T-helper 1 cell (primary cell): ENCODE measurements around the gene CTXN2.
A peak's percentile ranks its signal among the peaks of the same experiment; 100 is the strongest.

Source experiments
- DNase-seq, 5 donors: peaks; one replicate each; pipeline ENCODE4 v3.0.0-alpha.2; 2012 to 2020
- total RNA-seq, 4 donors: gene quantifications; one replicate each; lab custom pipeline; 2026; lab: John Stamatoyannopoulos, UW

Gene CTXN2
- 0 to 0.46 (median 0.06) reads per million in 4 donors for total RNA-seq

DNA sequence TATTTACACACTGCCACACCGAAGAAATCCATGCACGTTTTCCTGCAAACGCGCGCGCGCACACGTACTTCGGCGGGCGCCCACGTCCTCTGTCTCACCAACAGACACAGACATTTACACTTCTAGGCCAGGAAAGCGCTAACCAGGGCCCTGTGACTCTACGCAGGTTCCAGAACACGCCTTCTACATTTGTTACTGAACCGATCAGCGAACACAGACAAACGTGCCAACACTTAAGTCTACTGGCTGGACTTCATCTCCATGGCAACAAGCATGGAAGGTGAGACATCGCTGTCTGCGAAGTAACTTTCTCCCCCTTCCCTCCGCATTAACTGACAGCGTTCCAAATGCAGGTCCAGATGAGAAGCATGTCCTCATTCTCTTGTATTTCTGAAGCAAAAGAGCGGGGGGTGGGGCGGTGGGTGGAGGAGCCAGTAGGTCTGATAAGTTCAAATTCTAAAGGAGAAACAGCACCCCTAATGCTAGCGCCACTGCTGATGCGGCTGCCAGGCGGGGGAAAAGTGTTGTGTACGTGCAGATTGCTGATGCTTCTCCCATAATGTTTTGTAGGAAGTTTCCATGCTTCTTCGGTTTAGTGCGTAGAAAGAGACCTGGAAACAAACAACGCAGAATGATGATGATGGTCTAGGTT lies at the start of gene CTXN2:
Gene CTXN2 (plus strand): TSS at position 92 of the 652 bp plus-strand sequence. CDS start 9,636 bp downstream, outside the sequence.
- no peak for DNase-seq

DNA sequence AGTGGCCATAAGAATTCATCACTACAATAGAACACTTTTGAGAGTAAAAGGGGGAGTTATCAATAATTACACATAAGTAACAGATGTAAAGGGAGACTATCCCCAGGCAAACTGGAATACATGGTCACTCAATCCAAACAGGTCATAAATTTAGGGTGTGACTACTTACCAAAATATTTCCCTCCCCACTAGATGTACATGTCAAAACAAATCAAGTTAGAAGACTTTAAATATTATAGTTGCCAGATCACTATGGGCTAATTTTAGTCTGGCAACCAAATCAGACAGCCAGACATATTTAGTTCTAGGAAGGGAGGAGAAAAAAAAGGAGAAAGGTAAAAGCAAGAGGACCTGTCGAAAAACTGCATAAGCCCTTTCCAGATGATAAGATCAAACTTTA lies 47.6 kb upstream of the CTXN2 start:
- no peak for DNase-seq

DNA sequence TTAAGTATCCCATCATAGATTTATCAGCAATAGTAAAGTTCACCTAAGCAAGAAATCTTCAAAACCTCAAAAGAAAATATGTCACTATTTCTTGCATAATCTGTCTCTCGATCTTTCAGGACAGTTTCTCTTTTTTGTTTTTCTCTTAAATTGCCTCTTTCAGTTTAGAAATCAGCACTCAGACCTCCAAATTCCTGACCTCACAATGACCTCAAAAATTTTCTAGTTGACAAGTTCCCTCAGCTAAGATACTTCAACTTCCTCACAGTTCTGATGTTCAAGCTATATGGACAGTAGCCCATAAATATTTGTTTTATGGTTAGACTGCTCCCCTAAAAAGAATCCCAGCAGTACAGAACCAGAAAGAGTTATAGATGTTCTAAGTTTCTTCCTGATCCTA lies 46.6 kb upstream of the CTXN2 start:
- no peak for DNase-seq

DNA sequence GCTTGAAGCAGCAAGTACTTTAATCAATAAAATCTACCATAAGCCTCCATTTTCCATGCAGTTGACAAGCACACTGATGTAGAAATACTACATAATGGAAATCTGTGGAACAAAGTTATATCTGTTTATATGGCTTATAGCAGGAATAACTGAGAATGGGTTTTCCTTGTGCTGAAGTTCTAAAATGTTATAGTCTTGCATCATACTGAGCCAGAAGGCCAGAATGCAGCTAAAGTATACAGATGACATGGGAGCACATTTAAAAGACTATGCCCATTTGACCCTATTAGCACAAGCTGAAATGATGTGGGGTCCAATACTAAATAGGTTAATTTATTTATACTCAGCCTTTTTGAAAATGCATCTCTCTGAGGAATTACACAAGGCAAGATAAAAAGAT lies 45.5 kb upstream of the CTXN2 start:
- DNase-seq, result no peak

DNA sequence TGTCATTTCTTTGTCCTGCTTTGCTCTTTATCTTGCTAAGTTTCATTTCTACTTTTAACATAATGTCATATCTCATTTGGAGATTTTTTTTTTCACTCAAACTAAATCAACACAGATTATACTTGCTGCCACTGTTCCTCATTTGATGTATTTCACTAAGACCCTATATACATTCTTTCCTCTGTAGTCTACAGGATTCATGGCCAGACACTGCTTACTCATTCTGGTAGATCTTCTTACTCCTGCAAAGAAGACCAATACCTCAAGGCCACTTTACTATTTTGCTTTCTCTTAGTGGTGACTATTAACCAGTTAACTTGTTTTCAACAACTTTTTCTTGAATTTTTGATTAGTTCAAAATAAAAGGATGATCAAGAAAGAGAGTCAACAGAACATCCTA lies 44.1 kb upstream of the CTXN2 start:
- DNase-seq, result no peak

DNA sequence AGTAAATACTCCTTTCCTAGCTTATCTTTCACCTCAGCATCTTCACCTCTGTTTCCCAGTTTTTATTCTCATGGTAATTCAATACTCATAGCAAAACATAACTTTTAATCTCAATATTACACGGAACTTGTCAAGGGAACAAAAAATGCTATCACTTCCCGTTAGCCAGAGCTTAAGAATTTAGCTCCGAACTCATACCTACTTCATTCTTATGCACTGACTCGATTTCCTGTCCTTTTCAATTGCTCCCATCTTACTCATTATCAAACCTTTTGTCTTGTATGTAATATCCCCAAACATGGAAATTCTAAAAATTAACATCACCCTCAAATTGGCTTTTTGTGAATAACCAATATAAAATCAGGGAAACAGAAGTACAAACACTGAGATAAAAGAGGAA lies 41.6 kb upstream of the CTXN2 start:
- no peak for DNase-seq

DNA sequence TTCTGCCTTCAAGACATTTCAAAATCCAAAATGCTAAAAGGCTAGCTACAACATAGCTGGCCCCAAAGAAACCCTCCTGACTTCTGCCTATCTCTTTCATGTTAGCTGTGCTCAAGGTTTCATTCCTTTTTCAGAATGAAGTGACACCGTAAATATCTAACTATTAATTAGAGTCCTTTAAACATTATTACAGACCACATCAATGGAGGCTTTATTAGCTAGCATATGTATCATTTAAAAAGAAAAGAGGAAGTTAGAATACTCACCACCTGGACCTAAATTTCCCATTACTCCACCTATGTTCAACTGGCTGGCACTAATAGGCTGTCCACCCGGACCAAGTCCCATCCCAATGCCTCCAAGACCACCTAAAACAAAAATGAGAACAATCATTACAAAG lies 37.9 kb upstream of the CTXN2 start:
- no peak for DNase-seq

DNA sequence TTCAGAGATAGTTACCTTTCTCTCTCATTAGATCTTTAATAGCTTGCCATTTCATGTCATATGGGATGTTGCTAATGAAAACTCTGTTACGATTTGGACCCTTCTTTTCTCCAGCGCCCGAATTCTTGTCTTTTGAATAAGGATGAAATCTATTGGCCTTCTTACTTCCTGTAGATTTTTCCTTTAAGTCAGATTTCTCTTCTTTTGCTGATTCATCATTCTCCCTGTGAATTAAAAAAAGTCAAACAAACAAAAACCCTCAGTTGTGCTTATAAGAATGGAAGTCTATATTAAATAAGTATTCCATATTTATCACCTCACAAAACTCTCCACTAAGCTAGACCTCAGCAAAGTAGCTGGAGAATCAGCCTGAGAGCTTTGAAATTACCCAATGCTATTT lies 22.8 kb upstream of the CTXN2 start:
- DNase-seq, result no peak

DNA sequence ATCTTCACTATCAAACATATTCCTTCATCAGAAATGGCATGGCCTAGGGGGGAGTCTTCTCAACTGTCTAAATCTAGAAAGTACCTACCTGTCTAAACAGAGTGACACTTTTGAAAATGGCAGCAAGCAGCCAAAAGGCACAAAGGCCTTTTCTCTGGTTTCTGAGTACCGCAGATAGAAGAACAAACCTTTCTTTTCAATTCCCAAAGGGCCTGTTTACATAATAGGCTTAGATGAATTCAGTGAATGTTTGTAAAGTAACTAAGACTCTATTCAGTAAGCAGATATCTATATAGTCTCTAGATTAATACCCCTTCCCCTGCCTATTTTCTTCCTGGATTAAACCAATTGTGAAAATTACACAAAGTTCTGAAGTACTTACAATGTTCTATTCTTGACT lies 20.5 kb upstream of the CTXN2 start:
- no peak for DNase-seq

DNA sequence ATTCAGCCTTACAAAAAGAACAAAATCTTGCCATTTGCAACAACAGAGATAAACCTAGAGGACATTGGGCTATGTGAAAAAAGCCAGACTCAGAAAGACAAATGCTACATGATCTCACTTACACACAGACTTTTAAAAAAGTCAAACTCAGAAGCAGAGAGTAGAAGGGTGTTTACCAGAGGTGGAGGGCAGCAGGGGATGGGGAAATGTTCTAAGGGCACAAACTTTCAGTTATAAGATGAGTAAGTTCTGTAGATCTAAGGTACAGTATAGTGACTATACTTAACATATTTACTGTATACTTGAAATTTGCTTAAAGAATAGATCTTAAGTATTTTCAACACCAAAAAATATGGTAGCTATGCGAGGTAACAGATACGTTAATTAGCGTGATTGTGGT lies 16.3 kb upstream of the CTXN2 start:
- no peak for DNase-seq

DNA sequence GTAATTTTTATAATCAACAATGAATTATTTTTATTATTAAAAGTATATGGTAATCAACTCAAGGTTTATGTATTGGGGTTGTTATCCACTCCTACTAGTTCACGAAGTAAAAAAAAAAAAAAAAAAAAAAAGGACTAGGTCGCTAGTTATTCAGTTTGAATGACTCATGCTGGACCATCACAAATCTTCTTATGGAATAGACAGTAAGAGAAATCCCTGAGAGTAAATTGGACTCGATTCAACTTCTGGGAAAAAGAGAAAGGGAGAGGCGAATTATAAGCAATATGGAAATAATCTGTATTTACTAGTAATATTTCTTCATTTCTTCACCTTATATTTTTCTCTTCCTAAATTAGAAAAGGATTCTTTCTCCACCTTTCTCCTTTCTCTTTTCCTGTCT lies 15.4 kb upstream of the CTXN2 start:
- DNase-seq, result no peak

DNA sequence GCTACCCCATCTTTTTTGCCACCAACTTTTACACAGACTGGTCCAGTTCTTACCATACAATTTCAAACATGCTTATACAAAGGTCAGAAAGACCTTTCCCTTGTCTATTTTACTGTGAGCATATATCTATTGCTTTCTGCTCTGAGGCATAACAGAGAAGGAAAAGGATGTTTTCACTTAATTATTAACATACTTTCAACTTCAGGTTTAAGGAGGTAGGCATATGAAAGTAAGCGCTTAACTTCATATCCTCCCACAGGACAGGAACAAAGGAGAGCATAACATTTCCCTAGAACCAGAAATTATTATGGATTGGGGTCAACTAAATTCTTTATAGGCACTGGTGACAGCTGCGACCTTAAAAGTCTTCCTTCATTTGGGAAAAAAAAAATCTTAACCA lies 14.5 kb upstream of the CTXN2 start:
- DNase-seq, result no peak

DNA sequence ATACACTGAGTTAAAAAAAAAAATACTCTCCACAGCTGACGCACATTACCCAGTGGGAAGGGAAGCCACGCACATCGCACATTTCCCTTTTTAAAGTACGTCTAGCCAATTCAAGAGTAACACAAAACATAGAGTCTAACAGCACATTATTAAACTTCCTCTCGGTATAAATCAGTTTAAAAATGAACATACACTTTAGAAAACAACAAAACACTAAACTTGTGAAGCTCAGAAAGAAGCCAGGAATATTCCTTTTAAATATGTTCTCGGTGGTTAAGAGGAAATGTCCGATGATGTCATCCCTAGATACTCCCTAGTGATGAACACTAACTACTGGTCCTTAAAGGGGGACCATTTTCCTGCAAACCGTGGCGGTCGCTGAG lies 14.1 kb upstream of the CTXN2 start:
- peak in 2 of 5 donors; percentile 1 to 37 for DNase-seq

DNA sequence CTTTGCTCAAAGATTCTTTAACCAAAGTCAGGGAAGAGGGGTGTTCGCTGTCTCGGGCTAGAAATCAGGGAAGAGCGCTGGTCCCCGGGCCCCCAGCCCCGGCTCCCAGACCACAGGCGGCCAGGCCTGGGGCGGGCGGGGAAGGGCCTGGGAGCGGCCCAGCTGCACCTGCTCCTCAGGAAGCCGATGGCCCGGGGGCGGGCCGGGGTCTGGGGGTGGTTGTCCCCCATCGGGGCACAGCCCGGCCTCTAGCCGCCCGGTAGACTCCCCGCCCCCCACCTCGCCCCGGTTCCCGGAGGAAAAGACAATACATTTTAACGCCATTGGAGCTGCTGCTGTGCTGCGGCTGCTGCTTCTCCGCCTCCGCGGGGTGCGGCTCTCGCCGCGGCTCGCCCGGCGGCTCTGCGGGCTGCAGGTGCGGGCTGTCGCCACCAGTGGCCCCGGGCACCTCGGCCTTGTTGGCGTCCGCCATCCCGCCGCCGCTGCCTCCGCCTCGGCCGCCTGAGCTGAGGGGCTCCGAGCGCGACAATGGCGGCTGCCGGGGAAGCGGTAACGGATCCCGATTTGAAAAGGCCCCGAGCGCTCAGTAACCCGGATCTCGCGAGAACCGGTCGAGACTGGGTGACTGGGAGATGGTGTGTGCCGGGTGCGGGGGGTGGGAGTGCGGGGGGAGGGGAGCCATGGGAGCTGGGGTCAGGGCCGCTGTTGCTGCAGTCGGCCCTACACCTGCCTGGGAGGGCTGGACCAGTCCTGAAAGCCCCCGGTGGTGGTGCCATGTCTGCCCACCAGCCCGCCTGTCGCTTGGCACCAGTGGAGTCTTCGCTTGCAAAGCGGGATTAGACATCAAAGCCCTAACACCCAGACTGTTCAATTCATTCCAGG lies 13.5 kb upstream of the CTXN2 start, which contains the start of gene MYEF2:
Gene MYEF2 (minus strand): TSS at position 530 of the 882 bp plus-strand sequence. CDS start 58 bp downstream, at position 472.
- peak; percentile 18 to 71 (median 46) for DNase-seq

DNA sequence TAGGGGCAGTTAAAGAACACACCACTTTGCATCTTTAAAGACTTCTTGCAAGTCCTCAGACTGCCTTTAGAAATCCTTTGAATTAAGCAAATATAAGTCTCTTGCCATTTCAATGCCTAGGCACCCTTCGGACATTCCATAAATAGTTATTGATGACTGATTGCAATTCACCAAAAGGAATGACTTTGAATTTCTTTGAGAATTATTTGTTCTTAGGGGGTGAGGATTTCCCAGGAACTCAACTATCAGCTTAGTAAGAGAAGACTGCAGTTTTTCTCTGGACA lies 12.9 kb upstream of the CTXN2 start:
- DNase-seq, result no peak

DNA sequence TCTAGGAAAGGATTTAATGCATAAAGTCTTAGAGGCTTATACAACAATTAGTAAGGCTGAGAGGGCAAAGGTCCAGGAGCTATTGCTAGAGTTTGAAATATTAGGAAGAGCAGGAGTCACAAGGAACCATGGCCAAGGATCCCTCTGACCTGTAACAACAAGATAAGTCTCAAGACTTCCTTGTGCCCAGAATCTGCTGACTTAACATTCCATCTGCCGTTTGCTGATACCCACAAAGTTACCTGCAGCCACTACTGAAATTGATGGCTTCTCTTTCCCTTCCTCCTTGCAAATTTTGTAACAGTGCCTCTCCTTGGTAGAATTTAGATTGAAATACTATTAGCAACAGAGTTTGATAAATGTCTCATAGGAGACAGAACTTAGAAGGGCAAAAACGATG lies 8.7 kb upstream of the CTXN2 start:
- no peak for DNase-seq

DNA sequence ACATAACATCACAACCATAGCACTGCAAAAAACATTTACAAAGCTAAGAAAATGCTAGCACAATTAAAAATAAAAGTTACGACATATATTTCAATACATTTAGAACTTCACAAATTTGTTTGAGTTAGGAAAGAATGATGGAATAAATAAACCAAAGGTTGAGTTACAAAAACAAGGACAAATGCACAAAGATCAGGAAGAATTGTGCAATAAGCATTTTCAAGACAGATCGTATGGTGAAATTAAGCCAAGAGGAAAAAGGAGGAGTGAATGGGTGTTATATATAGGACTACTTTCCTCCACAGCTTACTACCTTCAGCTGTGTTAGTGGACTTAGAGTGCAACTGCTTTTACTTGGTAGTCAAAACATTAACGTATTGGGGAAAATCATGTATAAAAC lies 5.9 kb upstream of the CTXN2 start:
- DNase-seq, result no peak

DNA sequence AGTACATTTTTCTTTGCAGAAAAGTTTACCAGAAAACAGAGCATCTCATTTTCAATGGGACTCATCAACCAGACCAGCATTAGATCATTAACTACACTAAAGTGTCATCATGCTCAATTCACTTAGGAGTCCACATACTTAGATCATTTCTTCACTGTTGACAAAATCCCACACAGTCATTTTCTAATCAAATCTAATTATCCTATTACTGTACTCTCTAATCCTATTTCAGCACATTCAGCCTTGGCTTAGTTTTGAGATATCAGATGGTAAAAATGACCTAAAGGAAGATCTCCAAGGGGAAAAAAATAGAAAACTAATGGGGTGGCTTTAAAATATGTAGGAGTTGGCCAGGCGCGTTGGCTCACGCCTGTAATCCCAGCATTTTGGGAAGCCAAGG lies 5.2 kb upstream of the CTXN2 start:
- no peak for DNase-seq

DNA sequence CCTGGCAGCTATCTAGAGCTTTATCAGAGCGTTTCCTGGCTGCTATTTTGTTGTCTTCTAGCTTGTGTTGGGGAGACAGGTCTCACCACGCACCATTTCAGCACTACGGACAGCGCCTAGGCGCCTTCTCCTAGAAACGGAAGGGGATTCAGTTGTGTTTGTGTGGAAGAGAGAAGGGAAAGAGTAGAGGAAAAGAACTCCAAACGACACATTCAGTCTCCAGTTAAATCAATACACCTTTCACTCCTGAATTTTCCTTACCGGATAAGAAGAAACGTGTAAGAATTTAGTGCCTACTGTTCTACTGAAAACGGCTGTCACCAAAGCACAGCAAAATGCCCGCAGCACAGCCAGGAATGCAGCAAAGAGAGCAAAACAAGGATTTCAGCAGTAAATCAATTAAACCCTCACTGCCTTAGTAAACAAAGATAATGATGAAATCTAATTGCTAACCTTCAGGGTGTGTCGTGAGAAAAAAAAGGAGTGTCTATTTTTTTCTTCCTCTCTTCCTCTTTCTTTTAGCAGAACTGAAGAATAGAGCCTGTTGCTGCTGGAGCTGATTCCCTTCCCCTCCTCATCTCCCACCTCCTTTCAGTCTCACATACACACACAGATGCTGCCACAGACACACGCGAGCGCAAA lies 412 bp upstream of the CTXN2 start:
- DNase-seq, result peak in 3 of 5 donors; percentile 4 to 17 (median 11)

DNA sequence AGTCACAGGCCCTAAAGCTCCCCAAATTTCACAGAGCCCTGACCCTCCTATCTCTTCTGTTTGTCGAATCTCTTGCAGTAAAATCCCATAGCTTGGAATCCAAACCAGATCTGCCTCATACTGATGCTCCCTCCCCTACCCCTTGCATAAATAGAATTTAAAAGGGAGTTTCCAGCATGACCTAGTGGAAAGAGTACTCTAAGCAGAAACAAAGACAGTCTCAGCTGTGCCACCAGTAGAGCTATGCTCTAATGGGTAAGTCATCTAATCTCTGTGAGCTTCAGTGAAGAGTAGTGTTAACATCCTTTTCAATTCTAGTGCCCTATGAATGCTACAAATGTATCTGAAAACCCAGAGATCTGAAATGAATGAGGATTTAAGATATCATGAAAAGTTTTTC lies 10.6 kb downstream of the CTXN2 start:
- no peak for DNase-seq

DNA sequence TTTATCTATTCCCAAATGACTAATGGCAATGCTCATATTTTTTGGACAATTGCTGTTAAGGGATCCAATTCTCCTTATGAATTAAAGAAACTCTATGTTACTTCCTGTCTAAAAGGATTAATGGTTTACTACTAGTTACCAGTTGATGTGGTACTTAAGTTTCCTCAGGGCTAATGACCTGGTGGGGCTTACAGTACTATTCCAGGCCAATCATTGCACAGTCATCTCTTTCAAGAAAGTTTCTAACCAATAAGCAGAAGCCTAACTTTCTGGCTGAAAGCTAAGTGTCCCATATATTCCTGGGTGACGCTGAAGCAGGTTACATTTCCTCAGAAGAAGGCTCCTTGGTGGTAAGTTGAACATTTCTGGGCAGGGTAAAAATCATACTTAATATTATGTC lies 14.5 kb downstream of the CTXN2 start, which contains the start of gene SLC12A1:
Gene SLC12A1 (plus strand): TSS at position 322 of the 400 bp plus-strand sequence. CDS start 1,418 bp downstream, outside the sequence.
- DNase-seq, result no peak

DNA sequence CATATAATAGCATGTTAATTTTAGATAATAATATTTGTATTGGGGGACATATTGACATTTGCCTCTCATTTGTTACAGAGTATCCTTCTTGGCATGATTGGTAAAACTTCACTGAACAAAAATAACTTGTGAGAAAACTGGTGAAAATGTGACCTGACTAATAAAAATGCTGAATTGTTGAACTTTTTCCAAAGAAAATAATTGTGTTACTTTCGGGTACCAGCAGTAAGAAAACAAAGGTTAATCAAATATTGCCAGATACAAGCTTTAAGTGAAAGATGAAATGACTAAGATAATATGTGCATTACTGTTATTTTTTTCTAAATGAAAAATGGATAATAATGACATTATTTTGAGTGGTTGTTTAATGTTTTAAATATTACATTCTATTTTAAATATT lies 29.8 kb downstream of the CTXN2 start:
- DNase-seq, result no peak

DNA sequence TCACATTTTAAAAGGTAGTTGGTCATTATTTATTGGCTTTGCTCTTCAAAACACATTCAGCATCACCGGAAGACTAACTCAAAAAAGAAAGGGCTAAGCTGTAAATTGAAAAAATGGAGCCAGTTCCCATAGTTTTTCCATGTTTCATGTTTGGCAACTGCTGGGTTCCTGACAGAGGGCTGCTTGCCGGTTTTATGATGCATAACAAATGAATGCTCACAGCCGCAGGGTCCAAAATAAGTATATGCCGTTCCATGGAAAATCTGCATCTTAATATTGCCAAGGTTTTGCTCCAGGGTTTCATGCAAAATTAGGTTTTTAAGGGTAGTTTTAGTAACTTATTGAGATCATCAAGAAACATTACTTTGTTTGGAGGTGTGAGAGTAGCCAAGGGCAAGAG lies 30.4 kb downstream of the CTXN2 start:
- DNase-seq, result no peak

DNA sequence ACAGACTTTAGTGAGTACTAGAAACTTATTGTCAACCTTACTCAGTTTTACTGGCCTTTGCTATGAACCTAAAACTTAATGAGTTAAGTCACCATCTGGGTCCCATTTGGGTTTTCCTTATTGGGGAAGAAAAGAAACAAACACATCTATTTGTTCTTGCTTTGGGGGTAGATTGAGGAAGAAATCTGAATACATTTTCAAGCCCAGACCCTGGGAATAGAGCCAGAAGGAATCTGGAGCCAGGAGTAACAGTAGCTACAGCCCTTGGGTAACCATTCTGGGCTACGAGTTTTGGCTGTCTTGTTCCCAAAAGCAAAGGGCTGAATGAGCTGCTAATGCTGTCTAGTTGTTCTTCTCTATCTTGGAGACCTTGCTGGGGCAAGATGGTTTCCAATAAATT lies 31.2 kb downstream of the CTXN2 start:
- no peak for DNase-seq
